Activated T-cell treated with anti-CD3 and anti-CD28 coated beads, Interleukin-2, amount 50 U/mL, for 24 hours (primary cell): ENCODE data around the gene MRPS11.
"Not testable (repeated sequence)": the region's sequence is repeated elsewhere in the genome, so short reads cannot be mapped to it uniquely, and the experiment has no call there.

ENCODE experiments used
- DNase-seq: peaks from one replicate; pipeline ENCODE4 v3.0.0-alpha.2; 2020
- H3K27ac Mint-ChIP-seq: 2 replicates; pipeline ENCODE4 v1.8.0; 2020; ENCODE audit warnings: mild to moderate bottlenecking, mixed read lengths
- H3K27me3 Mint-ChIP-seq: 2 replicates; pipeline ENCODE4 v1.8.0; 2020; ENCODE audit warnings: mixed read lengths
- H3K36me3 Mint-ChIP-seq: 2 replicates; pipeline ENCODE4 v1.8.0; 2020; ENCODE audit warnings: low read depth, mixed read lengths
- H3K4me1 Mint-ChIP-seq: 2 replicates; pipeline ENCODE4 v1.8.0; 2020; ENCODE audit warnings: low read depth, mixed read lengths
- H3K4me3 Mint-ChIP-seq: 2 replicates; pipeline ENCODE4 v1.8.0; 2020; ENCODE audit warnings: mild to moderate bottlenecking, moderate library complexity, mixed read lengths
- H3K9me3 Mint-ChIP-seq: 2 replicates; pipeline ENCODE4 v1.8.0; 2020; ENCODE audit warnings: mixed read lengths

Gene MRPS11

GRCh38 chr15:88491158-88491557 lies 23.6 kb downstream of the MRPS11 start:
- Mint-ChIP-seq H3K4me1 (no peaks in the 10 kb centered on the region), H3K9me3 (no peaks in the 10 kb centered on the region), H3K27ac (no peak overlapping the region), H3K4me3 (no peak overlapping the region), H3K27me3 (no peaks in the 10 kb centered on the region), H3K36me3 (no peaks in the 10 kb centered on the region)
- no peak for DNase-seq

GRCh38 chr15:88493844-88494243 lies 26.3 kb downstream of the MRPS11 start:
- H3K4me1 Mint-ChIP-seq: no peaks in the 10 kb centered on the region
- no peak overlapping the region for H3K4me3 Mint-ChIP-seq
- DNase-seq: no peak
- no peaks in the 10 kb centered on the region for H3K27me3 Mint-ChIP-seq
- H3K9me3 Mint-ChIP-seq: no peaks in the 10 kb centered on the region
- no peak overlapping the region for H3K27ac Mint-ChIP-seq
- H3K36me3 Mint-ChIP-seq: no peaks in the 10 kb centered on the region

- Mint-ChIP-seq H3K4me1 (no peaks in the 10 kb centered on the region), H3K4me3 (no peak overlapping the region), H3K27ac (no peak overlapping the region), H3K27me3 (no peaks in the 10 kb centered on the region), H3K36me3 (peaks cover 3% of the 10 kb centered on the region), H3K9me3 (no peaks in the 10 kb centered on the region)
- DNase-seq: no peak
These were observed 29.7 kb downstream of the MRPS11 start for GRCh38 chr15:88497109-88497765.

- no peak overlapping the region for H3K27ac Mint-ChIP-seq
- H3K27me3 Mint-ChIP-seq: no peaks in the 10 kb centered on the region
- H3K4me3 Mint-ChIP-seq: no peak overlapping the region
- no peak for DNase-seq
- H3K4me1 Mint-ChIP-seq: no peaks in the 10 kb centered on the region
- H3K9me3 Mint-ChIP-seq: no peaks in the 10 kb centered on the region
- H3K36me3 Mint-ChIP-seq: peaks cover 5% of the 10 kb centered on the region
These were observed 31.5 kb downstream of the MRPS11 start for GRCh38 chr15:88498996-88499395.

GRCh38 chr15:88504445-88504844 lies 36.9 kb downstream of the MRPS11 start:
- no peaks in the 10 kb centered on the region for H3K4me1 Mint-ChIP-seq
- no peak overlapping the region for H3K27ac Mint-ChIP-seq
- no peaks in the 10 kb centered on the region for H3K9me3 Mint-ChIP-seq
- peaks cover 31% of the 10 kb centered on the region for H3K36me3 Mint-ChIP-seq
- no peaks in the 10 kb centered on the region for H3K27me3 Mint-ChIP-seq
- no peak for DNase-seq
- no peak overlapping the region for H3K4me3 Mint-ChIP-seq

GRCh38 chr15:88505721-88506120 lies 38.2 kb downstream of the MRPS11 start:
- no peak overlapping the region for H3K27ac Mint-ChIP-seq
- no peaks in the 10 kb centered on the region for H3K27me3 Mint-ChIP-seq
- peaks cover 5% of the 10 kb centered on the region for H3K4me1 Mint-ChIP-seq
- peaks cover 41% of the 10 kb centered on the region for H3K36me3 Mint-ChIP-seq
- H3K4me3 Mint-ChIP-seq: no peak overlapping the region
- H3K9me3 Mint-ChIP-seq: no peaks in the 10 kb centered on the region
- no peak for DNase-seq

GRCh38 chr15:88506628-88507027 lies 39.1 kb downstream of the MRPS11 start:
- Mint-ChIP-seq H3K4me3 (no peak overlapping the region), H3K27ac (no peak overlapping the region), H3K27me3 (no peaks in the 10 kb centered on the region), H3K9me3 (no peaks in the 10 kb centered on the region), H3K4me1 (peaks cover 5% of the 10 kb centered on the region), H3K36me3 (peaks cover 48% of the 10 kb centered on the region)
- no peak for DNase-seq

GRCh38 chr15:88509321-88509720 lies 41.8 kb downstream of the MRPS11 start:
- H3K9me3 Mint-ChIP-seq: no peaks in the 10 kb centered on the region
- no peak overlapping the region for H3K4me3 Mint-ChIP-seq
- peaks cover 58% of the 10 kb centered on the region for H3K36me3 Mint-ChIP-seq
- no peak overlapping the region for H3K27ac Mint-ChIP-seq
- no peaks in the 10 kb centered on the region for H3K27me3 Mint-ChIP-seq
- H3K4me1 Mint-ChIP-seq: peaks cover 5% of the 10 kb centered on the region
- DNase-seq: no peak

GRCh38 chr15:88509964-88510363 lies 42.5 kb downstream of the MRPS11 start:
- Mint-ChIP-seq H3K27me3 (no peaks in the 10 kb centered on the region), H3K4me3 (no peak overlapping the region), H3K4me1 (peaks cover 5% of the 10 kb centered on the region), H3K36me3 (peaks cover 58% of the 10 kb centered on the region), H3K9me3 (no peaks in the 10 kb centered on the region), H3K27ac (peak overlapping the region; percentile 4)
- no peak for DNase-seq

- Mint-ChIP-seq H3K27me3 (no peaks in the 10 kb centered on the region), H3K36me3 (peaks cover 51% of the 10 kb centered on the region), H3K27ac (no peak overlapping the region), H3K4me1 (peaks cover 5% of the 10 kb centered on the region), H3K9me3 (no peaks in the 10 kb centered on the region), H3K4me3 (no peak overlapping the region)
- no peak for DNase-seq
These were observed 43.7 kb downstream of the MRPS11 start for GRCh38 chr15:88511161-88511560.

GRCh38 chr15:88512078-88512477 lies 44.6 kb downstream of the MRPS11 start:
- H3K9me3 Mint-ChIP-seq: no peaks in the 10 kb centered on the region
- H3K36me3 Mint-ChIP-seq: peaks cover 59% of the 10 kb centered on the region
- no peak overlapping the region for H3K27ac Mint-ChIP-seq
- H3K4me3 Mint-ChIP-seq: no peak overlapping the region
- no peaks in the 10 kb centered on the region for H3K27me3 Mint-ChIP-seq
- peaks cover 5% of the 10 kb centered on the region for H3K4me1 Mint-ChIP-seq
- no peak for DNase-seq

GRCh38 chr15:88512601-88513000 lies 45.1 kb downstream of the MRPS11 start:
- no peak overlapping the region for H3K4me3 Mint-ChIP-seq
- no peak for DNase-seq
- no peaks in the 10 kb centered on the region for H3K9me3 Mint-ChIP-seq
- peaks cover 5% of the 10 kb centered on the region for H3K4me1 Mint-ChIP-seq
- H3K36me3 Mint-ChIP-seq: peaks cover 59% of the 10 kb centered on the region
- H3K27ac Mint-ChIP-seq: no peak overlapping the region
- H3K27me3 Mint-ChIP-seq: no peaks in the 10 kb centered on the region

- Mint-ChIP-seq H3K27ac (no peak overlapping the region), H3K9me3 (no peaks in the 10 kb centered on the region), H3K4me3 (no peak overlapping the region), H3K27me3 (no peaks in the 10 kb centered on the region), H3K36me3 (peaks cover 59% of the 10 kb centered on the region), H3K4me1 (peaks cover 5% of the 10 kb centered on the region)
- no peak for DNase-seq
These were observed 45.7 kb downstream of the MRPS11 start for GRCh38 chr15:88513195-88513594.

- peaks cover 29% of the 10 kb centered on the region for H3K36me3 Mint-ChIP-seq
- H3K27me3 Mint-ChIP-seq: no peaks in the 10 kb centered on the region
- DNase-seq: no peak
- H3K27ac Mint-ChIP-seq: no peak overlapping the region
- H3K4me1 Mint-ChIP-seq: no peaks in the 10 kb centered on the region
- H3K4me3 Mint-ChIP-seq: no peak overlapping the region
- no peaks in the 10 kb centered on the region for H3K9me3 Mint-ChIP-seq
These were observed 51.4 kb downstream of the MRPS11 start for GRCh38 chr15:88518903-88519302.

GRCh38 chr15:88524094-88524493 lies 56.6 kb downstream of the MRPS11 start:
- not testable (repeated sequence) for H3K9me3 Mint-ChIP-seq, DNase-seq, H3K4me3 Mint-ChIP-seq, H3K27ac Mint-ChIP-seq, H3K4me1 Mint-ChIP-seq, H3K27me3 Mint-ChIP-seq
- H3K36me3 Mint-ChIP-seq: peaks cover 57% of the 10 kb centered on the region

- Mint-ChIP-seq H3K27me3 (no peaks in the 10 kb centered on the region), H3K9me3 (no peaks in the 10 kb centered on the region), H3K4me3 (no peak overlapping the region), H3K36me3 (peaks cover 70% of the 10 kb centered on the region), H3K4me1 (no peaks in the 10 kb centered on the region), H3K27ac (no peak overlapping the region)
- DNase-seq: no peak
These were observed 57.9 kb downstream of the MRPS11 start for GRCh38 chr15:88525418-88525817.
